ENCODE measurements around the gene CCDC200.
"Not testable (repeated sequence)": the region's sequence is repeated elsewhere in the genome, so short reads cannot be mapped to it uniquely, and the experiment has no call there.

DNA sequence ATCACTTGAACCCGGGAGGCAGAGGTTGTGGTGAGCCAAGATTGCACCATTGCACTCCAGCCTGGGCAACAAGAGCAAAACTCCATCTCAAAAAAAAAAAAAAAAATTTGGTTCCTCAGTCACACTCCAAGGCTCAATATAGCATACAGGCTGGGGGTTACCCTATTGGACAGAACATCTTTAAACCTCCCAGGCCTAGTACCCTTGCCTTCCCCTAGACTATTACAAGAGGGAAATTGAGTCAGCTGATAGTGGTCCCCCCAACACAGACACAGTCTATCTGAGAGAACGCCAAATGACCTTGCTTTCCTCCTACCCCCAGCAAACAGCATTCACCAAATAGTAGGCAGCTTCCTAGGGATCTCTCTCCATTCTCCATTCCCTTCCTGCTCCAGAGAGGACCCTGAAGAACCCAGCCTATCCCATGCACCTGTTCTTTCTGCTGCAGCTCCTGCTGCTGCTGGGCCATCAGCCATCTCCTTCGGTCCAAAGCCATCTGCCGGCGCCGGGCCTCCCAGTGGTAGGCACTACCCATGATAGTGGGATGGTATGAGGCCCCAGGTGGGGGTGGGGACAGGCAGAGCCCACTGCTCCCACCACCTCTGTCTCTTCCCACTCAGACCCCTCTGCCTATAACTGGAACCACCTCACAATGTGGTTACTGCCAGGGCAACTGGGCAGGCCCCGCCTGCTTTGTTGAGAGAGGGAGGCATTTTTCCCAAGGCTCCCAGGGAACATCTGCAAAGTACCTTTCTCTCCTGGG lies at the start of gene CCDC200:
- TF ChIP-seq, protein P1, sequence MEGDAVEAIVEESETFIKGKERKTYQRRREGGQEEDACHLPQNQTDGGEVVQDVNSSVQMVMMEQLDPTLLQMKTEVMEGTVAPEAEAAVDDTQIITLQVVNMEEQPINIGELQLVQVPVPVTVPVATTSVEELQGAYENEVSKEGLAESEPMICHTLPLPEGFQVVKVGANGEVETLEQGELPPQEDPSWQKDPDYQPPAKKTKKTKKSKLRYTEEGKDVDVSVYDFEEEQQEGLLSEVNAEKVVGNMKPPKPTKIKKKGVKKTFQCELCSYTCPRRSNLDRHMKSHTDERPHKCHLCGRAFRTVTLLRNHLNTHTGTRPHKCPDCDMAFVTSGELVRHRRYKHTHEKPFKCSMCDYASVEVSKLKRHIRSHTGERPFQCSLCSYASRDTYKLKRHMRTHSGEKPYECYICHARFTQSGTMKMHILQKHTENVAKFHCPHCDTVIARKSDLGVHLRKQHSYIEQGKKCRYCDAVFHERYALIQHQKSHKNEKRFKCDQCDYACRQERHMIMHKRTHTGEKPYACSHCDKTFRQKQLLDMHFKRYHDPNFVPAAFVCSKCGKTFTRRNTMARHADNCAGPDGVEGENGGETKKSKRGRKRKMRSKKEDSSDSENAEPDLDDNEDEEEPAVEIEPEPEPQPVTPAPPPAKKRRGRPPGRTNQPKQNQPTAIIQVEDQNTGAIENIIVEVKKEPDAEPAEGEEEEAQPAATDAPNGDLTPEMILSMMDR (conservative IDR thresholded peaks at IDR 0.05) = not testable (repeated sequence)
- not testable (repeated sequence) for TF ChIP-seq EZH2 (IDR thresholded peaks at IDR 0.05; ENCODE audit: low read depth)

Measured in PC-9 (cell line).